Ecto neural progenitor cell (in vitro differentiated cells): ENCODE data around the gene CFAP221.

Experiments
- DNase-seq: peaks from one replicate; pipeline ENCODE4 v3.0.0-alpha.2; 2018; ENCODE audit warnings: low spot score

CFAP221 gene

DNA sequence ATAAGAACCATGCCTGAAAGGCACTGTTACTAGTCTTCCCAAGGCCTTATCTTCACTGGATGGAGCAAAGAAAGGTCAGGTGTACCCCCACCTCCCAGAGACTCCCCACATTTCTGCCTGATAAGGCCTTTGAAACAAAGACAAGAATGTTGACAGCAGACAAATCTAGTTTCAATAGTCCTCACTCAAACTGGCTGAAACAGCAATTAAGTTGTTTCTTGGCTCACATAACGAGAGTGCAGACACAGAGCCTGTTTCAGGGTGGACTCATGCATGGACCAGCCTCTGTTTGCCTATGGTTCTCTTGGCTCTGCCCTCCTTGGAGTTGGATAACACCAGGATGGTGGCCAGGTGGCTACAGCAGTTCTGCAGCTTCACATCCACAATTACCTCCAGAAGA lies 7.5 kb upstream of the CFAP221 start:
- no peak for DNase-seq

DNA sequence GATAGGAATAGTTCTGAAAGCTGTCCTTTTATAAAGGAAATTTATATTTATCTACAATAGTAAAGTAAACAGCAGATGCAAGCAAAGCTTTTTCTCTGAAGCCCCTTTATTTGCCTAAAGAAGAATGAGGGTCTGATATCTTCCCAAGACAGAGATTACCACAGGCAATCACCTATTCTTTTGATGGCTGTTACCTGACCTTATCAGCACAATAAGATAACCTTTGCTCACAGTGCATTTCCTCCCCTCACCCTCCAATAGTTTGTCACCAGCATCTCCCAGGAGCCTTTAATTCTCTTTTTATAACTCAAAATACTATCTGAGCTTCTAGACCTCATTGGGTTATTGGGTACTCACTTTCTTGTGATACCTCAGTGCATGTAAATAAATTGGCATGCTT lies 6.5 kb upstream of the CFAP221 start:
- no peak for DNase-seq

DNA sequence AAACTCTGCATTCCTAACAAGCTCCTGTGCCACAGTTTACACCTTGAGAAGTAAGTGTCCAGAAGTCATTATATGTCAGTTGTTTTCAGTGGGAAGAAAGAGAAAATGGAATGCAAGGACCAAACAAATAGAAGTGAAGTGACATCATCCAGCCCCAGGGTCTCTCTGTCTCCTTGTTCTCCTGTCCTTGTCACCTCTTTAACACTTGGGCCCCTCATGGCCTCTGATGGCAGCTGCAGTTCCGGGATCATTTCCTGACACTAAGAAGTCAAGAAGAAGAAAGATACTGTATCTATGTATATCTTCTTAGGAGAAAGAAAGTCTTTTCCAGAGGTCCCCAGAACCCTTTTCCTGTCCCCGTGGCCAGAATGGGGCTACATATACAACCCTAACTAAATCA lies 2.8 kb upstream of the CFAP221 start:
- peak; percentile 18 for DNase-seq

DNA sequence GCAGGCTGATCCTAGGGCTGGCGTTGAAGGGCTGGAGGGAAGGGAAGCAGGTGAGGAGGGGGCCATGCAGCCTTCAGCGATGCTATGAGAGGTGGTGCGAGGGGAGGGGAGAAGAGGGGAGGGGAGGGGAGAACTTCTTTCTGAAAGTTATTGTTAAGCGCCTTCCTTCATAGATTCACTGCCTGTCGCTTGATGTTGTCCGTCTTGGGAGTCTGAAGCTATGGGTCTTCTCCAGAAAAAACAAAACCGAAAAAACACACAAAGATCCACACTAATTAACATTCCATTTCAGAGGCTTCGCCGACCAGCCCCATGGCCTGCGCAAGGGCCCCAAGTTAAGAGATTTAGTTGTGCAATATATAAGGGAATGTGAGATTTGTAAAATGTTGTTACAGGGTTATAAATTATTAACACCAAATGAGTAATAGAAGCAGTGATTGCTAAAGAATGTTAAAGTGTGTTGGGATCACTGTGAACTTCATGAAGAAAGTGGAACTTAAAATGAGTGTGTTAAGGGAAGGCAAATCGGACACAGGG lies 758 bp downstream of the CFAP221 start:
- no peak for DNase-seq

DNA sequence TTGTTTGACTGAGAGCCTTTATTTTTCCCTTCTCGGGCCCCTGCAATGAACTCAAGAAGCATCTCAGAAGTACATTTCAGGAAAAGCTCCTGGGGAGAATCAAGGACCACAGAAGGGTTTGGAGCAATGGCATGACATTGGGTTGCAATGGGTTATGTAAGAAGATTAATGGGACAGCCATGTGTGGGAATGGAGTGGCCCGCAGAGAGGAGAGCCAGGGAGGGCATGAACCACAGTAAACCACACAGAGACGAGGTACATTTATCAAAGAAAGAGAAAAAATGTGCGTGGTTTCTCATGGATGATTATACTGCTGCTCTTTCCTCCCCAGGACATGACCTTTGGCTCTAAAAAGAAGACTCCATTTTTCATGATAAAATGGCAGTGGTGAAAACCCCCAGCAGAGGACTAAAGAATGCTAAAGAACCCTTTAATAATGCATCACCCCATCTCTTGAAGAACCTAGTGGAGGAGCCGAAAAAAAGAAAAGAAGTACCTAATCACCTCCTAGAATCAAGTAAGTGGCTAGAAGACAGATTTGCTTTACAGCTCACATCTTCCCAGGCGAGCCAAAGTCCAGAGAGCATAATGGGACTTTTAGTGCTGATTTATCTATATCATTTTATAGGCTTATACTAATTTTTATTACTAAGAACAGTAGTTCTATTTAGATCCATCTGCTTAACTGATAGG lies 1.7 kb downstream of the CFAP221 start:
- DNase-seq = no peak

DNA sequence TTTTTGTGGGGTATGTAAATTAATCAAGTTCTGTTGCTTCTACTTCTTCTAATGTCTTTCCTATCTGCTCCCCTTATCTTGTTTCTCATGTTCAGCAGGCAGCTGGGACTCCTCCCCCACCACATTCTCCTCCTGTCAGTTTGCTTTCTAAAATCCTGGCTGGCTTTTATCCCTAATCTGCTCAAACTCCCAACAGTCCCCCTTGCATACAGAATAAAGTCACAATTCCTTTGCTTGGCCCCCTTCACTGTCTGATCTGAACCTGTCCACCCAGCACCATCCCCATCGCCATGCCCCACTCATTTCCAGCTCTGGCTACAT lies 2.2 kb downstream of the CFAP221 start:
- DNase-seq = no peak

DNA sequence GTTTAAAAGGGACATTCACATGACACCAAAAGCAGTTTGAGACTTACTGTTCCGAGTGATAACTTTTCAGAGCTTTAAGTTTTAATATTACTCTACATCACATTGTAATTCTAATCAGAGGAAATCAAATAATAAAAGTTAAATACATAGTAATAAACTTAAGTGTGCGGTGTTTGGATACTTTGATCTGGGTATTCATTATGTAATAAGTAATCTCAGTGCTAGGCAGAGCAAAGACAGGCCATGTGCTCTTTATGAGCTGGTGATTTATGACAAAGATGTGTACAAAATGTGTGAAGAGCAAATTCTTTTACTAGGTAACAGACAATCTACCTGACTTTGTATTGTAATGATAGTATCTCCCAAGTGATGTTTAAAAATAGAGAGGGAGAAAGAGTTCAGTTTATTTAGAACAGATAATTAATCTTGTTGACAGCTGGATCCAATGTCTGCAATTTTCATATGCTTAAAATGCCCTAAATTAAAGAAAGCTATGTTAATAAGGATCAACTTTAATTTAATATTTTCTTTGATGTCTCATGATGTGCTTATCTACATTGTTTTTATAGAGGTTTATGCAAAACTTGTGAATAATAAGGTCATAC lies 4.4 kb downstream of the CFAP221 start:
- no peak for DNase-seq

DNA sequence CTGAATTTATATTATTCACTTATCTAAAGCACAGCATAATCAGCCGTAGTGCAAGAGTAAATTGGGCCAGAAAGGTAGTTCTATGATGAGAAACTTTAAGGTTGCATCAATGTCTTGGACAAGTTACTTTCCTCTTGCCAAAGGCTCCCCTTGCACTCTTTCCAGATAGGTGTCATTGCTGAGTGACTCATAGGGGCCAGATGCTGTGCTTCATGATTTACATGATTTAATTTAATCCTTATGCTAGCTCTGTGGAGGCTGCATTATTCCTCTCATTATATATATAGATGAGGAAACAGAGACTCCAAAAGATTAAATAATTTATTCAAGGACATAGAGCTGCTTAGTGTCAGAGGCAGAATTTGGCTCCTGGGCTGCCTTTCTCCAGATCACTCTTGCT lies 5.0 kb downstream of the CFAP221 start:
- DNase-seq = no peak

DNA sequence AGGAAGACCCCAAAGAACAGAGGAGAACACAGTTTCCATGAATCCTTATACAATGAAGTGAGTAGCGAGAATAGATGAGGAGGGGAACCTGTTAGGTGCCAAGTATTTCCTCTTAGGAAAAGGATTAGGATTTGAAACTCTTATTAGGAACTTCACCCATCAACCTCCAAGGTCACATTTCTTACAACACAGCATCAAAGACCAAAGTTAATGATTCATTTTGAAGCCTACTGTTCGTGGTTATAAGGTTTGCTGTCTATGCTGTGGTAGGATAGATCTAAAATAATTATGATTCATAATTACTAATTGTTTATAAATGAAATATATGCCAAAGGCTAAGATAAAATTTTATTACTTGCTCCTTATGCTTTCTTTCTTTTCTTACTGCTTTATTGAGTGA lies 6.1 kb downstream of the CFAP221 start:
- DNase-seq = no peak

DNA sequence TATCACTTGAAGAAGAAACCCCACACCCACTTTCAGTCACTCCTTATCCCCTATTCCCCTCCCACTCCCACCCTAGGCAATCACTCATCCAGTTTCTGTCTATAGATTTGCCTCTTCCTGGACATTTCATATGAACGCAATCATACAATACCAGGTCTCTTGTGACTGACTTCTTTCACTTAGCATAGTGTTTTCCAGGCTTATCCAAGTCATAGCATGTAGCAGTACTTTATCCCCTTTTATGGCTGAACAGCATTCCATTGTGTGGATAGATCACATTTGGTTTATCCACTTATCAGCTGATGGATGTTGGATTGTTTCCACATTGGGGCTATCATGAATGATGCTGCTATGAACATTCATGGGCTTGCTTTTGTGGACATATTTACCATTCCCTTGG lies 6.6 kb downstream of the CFAP221 start:
- no peak for DNase-seq

DNA sequence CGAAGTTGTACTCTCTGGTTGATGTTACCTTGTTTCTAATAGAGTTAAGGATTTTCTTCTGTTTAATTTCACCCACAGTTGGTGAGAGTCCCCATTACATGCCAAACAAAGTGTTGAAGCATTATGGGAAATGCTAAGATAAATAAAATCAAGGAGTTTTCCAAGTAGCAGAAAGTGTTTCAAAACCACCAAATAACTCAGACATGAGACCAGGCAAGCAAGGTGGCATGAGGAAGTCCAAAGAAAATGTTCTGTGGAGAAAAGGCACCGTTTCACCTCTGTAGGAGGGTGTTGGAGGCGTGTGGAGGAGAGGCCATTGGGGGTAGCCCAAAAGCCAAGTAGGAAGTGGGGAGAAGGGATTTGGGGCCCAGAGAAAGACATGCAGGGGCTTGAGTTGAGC lies 8.7 kb downstream of the CFAP221 start:
- no peak for DNase-seq

DNA sequence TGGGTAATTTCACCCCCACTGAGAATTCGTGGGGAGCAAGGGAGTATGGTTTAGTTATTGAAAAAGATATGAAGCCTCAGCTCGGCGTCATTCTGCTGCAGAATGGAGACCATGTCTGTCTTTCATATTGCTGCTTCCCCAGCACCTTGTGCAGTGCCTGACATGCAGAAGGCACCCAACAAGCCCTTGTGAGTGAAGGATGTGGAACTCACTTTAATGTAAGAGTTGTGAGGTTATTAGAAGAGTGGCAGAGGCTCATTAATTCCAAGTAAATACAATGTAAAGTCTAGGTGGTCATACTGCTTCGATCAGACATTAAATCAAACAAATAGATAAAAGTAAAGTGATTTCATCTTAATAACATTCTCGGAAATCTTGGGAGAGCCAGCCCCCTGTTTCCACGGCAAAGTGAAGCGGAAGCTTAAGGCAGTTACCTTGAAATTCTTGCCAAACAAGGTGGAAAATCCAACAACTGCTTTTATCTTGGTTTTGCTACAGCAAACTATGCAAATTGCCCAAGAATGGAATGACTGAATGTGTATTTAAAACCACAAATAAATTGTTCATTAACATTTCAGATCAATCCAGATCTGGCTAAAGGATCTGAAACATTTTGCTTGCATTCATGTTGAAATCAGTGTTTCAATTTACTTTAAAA lies 9.6 kb downstream of the CFAP221 start:
- no peak for DNase-seq

DNA sequence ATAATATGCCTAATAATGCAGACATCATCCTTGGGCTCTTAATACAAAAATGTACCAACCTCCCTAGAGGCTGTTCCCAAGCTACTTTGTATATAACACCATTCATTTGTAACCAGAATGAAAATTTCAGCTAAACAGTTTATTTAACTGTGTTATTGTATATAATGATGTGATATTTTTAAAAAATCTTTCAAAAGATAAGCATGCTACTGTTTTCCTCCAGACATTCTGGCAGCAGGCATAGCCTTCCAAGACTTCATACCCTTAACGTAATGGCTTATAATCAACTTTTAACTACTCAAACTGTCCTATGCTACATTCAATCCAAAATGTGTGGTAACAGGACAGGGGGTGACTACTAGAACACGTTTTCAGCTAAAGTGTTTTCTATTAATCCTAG lies 21.2 kb downstream of the CFAP221 start:
- DNase-seq = no peak

DNA sequence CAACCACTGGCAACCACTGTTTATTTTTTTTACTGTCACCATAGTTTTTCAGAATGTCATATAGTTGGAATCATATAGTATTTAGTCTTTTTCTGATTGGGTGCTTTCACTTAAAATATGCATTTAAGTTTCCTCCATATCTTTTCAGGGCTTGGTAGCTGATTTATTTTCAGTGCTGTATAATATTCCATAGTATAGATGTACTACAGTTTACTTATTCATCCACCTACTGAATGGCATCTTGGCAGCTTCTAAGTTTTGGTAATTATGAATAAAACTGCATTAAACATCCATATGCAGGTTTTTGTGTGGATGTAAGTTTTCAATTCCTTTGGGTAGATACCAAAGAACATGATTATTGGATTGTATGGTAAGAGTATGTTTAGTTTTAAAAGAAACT lies 23.0 kb downstream of the CFAP221 start:
- DNase-seq = no peak

DNA sequence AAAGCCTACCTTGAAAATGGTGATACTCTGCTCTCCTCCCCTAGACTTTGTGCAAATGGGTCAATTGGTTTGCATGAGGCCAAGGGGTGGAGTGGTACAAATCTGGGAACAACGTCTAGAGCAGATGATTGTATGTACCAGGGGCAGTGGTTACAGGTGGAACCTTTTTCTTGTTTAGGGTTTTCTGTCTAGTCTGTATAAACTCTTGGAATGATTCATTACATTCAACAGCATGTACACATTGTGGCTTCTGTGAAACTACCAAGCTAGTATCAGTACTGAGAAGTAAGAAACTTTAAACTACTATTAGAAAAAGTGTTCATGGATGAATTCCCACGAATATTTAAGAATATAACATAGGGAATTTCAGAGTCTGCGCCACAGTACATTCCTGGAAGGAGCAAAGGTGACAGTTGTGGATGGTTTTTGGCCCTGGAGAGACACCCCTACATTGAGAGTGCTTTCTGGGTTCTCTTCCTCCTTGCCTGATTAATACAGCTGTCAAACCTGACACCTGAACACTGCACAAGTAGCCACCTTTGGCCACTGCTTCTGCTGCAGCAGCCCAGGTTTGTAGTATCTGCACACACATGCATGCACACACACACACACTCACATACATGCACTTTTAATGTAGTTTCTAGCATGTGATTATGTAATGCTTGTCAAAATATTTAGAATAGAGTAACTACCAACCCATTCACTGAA lies 30.0 kb downstream of the CFAP221 start:
- no peak for DNase-seq

DNA sequence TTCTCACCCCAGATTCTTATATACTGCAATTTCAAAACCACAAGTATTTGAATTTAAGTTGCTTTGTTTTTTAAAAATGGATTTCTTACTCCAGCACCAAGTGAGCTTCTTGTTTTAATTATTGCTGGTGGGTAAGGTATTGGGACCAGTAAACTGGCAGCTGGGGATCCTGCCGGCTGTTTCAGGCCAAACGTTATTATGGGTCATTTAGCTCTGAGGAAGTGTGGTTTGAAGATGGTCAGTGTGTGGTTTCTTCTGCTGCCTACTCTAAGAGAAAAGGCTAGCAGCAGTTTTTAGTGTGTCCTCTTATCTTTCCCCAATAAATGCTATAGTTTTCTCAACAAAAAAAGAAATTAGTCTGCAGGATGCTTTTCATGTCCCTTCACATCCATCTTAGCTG lies 30.6 kb downstream of the CFAP221 start:
- DNase-seq = no peak

DNA sequence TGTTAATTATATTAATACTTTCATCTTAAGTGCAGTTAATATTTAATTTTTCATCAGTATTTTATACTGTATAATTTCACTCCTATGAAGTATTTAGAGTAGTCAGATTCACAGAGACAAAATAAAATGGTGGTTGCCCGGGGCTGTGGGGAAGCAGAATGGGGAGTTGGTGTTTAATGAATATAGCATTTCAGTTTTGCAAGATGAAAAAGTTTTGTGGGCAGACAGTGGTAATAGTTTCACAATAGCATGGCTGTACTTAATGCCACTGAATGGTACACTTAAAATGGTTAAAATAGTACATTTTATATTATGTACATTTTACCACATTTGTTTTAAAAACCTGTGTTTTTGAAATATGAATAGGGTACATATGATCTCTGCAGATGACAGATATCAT lies 31.2 kb downstream of the CFAP221 start:
- no peak for DNase-seq

DNA sequence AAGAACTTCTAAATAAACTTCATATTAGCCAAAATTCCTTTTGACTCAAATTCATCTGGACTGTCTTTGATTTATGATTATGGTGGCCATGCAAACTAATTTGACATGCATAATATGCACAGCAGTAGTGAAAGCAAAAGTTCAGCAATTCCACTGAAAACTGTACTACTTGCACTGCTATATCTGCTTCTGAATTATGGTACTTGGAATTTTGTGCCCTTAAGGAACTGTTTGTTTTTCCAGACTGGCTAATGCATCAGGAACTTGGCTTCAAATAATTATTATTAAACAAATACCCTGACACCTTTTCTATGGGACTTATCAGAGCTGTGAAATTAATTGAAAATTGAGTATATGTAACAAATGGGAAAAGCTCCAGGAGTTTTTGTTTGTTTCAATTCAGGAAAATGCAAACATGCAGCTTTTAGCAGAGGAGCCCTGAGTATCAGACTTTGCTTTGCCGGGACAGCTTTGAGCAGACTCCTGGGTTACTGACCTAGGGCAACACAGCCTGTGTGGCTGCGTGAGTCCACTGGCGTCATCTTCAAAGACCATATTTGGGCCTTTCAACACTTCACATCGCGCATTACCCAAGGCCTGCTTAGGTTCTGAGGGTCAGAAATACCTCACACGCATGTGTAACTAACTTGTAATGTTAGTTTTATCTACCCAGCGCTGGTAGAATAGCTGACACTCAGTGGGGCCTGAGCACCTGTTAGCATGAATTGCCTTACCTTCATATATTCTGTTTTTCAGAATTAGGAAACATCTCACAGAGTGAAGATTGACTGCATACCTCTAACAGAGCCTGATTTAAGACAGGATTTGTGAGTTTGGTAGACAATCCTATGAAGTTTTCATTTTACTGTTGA lies 35.4 kb downstream of the CFAP221 start:
- no peak for DNase-seq

DNA sequence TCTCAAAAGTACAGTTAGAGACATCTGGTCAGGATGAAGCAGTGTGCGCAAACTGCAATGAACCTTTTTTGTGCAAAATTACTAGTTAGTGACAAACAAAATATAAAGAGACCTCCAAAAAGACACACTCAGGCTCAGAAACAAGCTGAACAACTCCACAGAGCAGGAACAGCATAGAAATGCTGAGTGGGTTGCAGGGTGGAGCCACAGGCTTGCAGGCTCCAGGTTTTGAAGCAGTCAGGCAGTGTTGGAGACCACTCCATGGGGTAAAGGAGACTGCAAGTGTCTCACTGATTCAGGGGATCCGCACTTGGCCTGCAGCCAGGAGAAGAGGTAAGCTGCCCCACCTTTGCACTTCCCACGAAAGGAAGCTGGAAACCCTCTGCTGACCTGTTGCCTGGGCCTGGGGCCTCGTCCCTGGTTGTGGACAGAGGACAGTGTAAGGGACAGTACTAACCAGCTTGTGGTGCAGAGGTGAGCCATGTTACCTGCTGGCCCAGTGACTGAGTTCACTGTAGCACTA lies 36.4 kb downstream of the CFAP221 start:
- no peak for DNase-seq

DNA sequence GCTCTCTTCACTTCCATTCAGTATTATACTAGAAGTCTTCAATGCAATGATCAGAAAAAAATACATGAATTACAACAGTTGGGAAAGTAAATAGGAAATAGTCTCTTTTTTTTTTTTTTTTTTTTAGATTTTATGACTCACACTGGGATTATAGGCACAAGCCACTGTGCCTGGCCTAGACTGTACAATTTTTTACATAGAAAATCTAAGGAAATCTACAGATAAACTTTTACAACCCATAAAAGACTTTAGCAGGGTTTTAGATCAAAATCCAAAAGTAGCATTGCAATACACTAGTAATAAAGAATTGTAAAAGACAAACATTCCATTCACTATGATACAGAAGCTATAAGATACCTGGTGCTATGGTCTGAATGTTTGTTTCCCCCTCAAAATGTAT lies 39.0 kb downstream of the CFAP221 start:
- DNase-seq = no peak

DNA sequence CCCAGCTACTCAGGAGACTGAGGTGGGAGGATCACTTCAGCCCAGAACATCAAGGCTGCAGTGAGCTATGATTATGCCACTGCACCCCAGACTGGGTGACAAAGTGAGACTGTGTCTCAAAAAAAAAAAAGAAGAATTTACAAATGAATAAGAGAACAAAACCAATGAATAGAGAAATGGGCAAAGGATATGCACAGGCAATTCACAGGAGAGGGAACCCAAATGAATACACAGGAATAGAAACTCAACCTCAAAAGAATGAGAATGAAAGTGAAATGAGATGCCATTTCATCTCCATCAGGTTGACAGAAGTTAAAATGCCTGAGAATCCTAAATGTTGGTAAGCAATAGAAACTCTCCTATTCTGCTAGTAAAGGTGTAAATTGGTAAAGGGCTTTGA lies 40.2 kb downstream of the CFAP221 start:
- no peak for DNase-seq

DNA sequence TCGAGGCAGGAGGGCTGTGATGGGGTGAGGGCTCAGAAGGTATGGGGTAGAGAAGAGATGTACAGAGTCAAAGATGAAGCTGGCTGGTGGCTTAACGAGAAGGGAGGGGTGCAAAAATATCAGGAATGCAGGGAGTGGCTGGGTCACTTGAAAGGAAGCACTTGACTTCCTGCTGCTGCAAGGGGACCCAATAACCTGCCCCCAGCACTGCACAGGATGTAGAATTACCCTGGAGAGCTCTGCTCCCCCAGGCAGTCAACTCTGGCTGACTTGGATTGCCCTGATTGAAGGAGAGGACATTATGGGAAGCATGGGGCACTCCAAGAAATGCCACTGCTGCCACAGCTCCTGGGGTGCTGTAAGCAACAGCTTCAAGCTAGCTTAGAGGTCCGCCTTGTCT lies 41.8 kb downstream of the CFAP221 start:
- DNase-seq = no peak
